ENCODE data around the gene TMEM86A. TPM values are rescaled to one million over a fixed set of nuclear protein-coding genes. Genes with fewer than 3 reads are reported as not detected.

The TMEM86A gene
- total and polyA plus RNA-seq, 9 donors, result 8.4 to 18.2 (median 11.5) TPM

- H3K36me3 ChIP-seq, result no peaks in the 10 kb centered on the region
- peaks cover 20% of the 10 kb centered on the region for H3K4me1 ChIP-seq (ENCODE audit: insufficient read depth)
- DNase-seq, result peak; percentile 63 to 78 (median 72)
- 3 to 8% (median 6%) methylated on average over 3 of the region's 3 CpGs for WGBS, 3 donors
- no peak for TF ChIP-seq EP300 (IDR thresholded peaks at IDR 0.05)
- no peak for TF ChIP-seq CTCF (IDR thresholded peaks at IDR 0.05)
- TF ChIP-seq POLR2A (IDR thresholded peaks at IDR 0.05), result no peak
- intact Hi-C loops (cut with DNase I), result loop anchor here in 2 of 4 donors (2.0 to 10.0 kb wide), 3 partner anchors 21 to 305 kb away; partner anchors contain the start of genes LDHA (in 1 of the 2) and SPTY2D1 (in 1 of the 2)
- H3K27me3 ChIP-seq, result no peaks in the 10 kb centered on the region
- no peaks in the 10 kb centered on the region for H3K9me3 ChIP-seq
- peak overlapping the region; percentile 95 for H3K4me3 ChIP-seq
- peak overlapping the region; percentile 100 for H3K27ac ChIP-seq
These were observed 1.3 kb downstream of the TMEM86A start for GRCh38 chr11:18699848-18700261.

- H3K27me3 ChIP-seq, result no peaks in the 10 kb centered on the region
- TF ChIP-seq EP300 (IDR thresholded peaks at IDR 0.05) (no peak), CTCF (IDR thresholded peaks at IDR 0.05) (no peak), POLR2A (IDR thresholded peaks at IDR 0.05) (no peak)
- DNase-seq, result peak; percentile 37 to 63 (median 52)
- intact Hi-C loops (cut with DNase I), result loop anchor here in 2 of 4 donors (2.0 to 10.0 kb wide), 2 partner anchors 20 to 66 kb away; partner anchors contain the start of gene SPTY2D1 (in 1 of the 2)
- H3K4me3 ChIP-seq, result no peak overlapping the region
- peak overlapping the region; percentile 100 for H3K27ac ChIP-seq
- peaks cover 23% of the 10 kb centered on the region for H3K4me1 ChIP-seq (ENCODE audit: insufficient read depth)
- WGBS, 3 donors, result 21 to 37% (median 27%) methylated on average over 1 of the region's 1 CpG
- no peaks in the 10 kb centered on the region for H3K36me3 ChIP-seq
- no peaks in the 10 kb centered on the region for H3K9me3 ChIP-seq
These were observed 1.8 kb downstream of the TMEM86A start for GRCh38 chr11:18700375-18700774.

GRCh38 chr11:18700872-18701271 lies 2.3 kb downstream of the TMEM86A start:
- no peak for DNase-seq
- peak overlapping the region; percentile 100 for H3K27ac ChIP-seq
- H3K4me1 ChIP-seq (ENCODE audit: insufficient read depth), result peaks cover 25% of the 10 kb centered on the region
- H3K4me3 ChIP-seq, result no peak overlapping the region
- TF ChIP-seq CTCF (IDR thresholded peaks at IDR 0.05) (no peak), EP300 (IDR thresholded peaks at IDR 0.05) (no peak), POLR2A (IDR thresholded peaks at IDR 0.05) (no peak)
- H3K36me3 ChIP-seq, result no peaks in the 10 kb centered on the region
- intact Hi-C loops (cut with DNase I), result loop anchor here in 2 of 4 donors (2.0 to 10.0 kb wide), 2 partner anchors 20 to 66 kb away; partner anchors contain the start of gene SPTY2D1 (in 1 of the 2)
- no peaks in the 10 kb centered on the region for H3K27me3 ChIP-seq
- 87 to 90% (median 90%) methylated on average over 7 of the region's 7 CpGs for WGBS, 3 donors
- no peaks in the 10 kb centered on the region for H3K9me3 ChIP-seq

GRCh38 chr11:18701614-18702216 lies 3.1 kb downstream of the TMEM86A start:
- H3K36me3 ChIP-seq, result no peaks in the 10 kb centered on the region
- H3K9me3 ChIP-seq, result no peaks in the 10 kb centered on the region
- WGBS, 3 donors, result 93 to 97% (median 94%) methylated on average over 17 of the region's 17 CpGs
- H3K4me1 ChIP-seq (ENCODE audit: insufficient read depth), result peaks cover 25% of the 10 kb centered on the region
- intact Hi-C loops (cut with DNase I), result loop anchor here in 2 of 4 donors (2.0 to 10.0 kb wide), 2 partner anchors 19 to 67 kb away; partner anchors contain the start of gene SPTY2D1 (in 1 of the 2)
- H3K27ac ChIP-seq, result peak overlapping the region in 1 of 2 donors; percentile 100
- no peak for DNase-seq
- no peaks in the 10 kb centered on the region for H3K27me3 ChIP-seq
- no peak overlapping the region for H3K4me3 ChIP-seq
- TF ChIP-seq EP300 (IDR thresholded peaks at IDR 0.05) (no peak), CTCF (IDR thresholded peaks at IDR 0.05) (no peak), POLR2A (IDR thresholded peaks at IDR 0.05) (no peak)

All from ovary (tissue), 9 donors.